Activated naive CD8-positive, alpha-beta T cell (primary cell): Measurements from ENCODE around the gene MYL5.
"Not testable (repeated sequence)": the region's sequence is repeated elsewhere in the genome, so short reads cannot be mapped to it uniquely, and the experiment has no call there.

Experiments used
- H3K27ac Mint-ChIP-seq: one replicate; pipeline ENCODE4 v1.8.0; 2021; ENCODE audit warnings: mixed read lengths
- H3K27me3 Mint-ChIP-seq: one replicate; pipeline ENCODE4 v1.8.0; 2021; ENCODE audit warnings: mixed read lengths
- H3K36me3 Mint-ChIP-seq: one replicate; pipeline ENCODE4 v1.8.0; 2021; ENCODE audit warnings: mixed read lengths
- H3K4me1 Mint-ChIP-seq: one replicate; pipeline ENCODE4 v1.8.0; 2021; ENCODE audit warnings: low read depth, mixed read lengths
- H3K4me3 Mint-ChIP-seq: one replicate; pipeline ENCODE4 v1.8.0; 2021; ENCODE audit warnings: mild to moderate bottlenecking, mixed read lengths
- H3K9me3 Mint-ChIP-seq: one replicate; pipeline ENCODE4 v1.8.0; 2021; ENCODE audit warnings: low read depth, mixed read lengths

The MYL5 gene

DNA sequence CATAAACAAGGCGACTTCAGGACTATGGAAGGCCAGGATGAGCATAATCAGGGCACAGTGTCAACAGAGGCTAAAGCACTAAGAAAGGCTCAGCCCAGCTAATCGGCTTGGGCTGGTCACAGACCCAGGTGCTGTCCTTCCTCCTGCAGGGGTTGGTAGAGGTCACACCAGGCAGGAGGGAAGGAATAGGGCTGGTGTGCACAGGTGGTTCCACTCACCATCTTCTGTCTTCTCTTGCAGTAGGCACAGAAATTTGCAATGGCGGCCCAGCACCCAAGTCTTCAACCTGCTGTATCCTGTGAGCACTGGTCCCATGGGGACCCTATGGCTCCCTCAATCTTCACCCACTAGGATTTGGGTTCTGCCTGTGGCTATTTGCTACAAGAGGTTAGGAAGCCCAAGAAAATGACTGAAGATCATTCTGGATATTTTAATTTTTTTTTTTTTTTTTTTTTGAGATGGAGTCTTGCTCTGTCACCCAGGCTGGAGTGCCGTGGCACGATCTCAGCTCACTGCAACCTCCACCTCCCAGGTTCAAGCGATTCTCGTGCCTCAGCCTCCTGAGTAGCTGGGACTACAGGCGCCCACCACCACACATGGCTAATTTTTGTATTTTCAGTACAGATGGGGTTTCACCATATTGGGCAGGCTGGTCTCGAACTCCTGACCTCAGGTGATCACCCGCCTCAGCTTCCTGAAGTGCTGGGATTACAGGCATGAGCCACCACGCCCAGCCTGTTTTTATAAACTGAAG, 4.4 kb upstream of the MYL5 start:
- H3K4me1 Mint-ChIP-seq, H3K4me3 Mint-ChIP-seq, H3K9me3 Mint-ChIP-seq, H3K27ac Mint-ChIP-seq, H3K36me3 Mint-ChIP-seq, H3K27me3 Mint-ChIP-seq: not testable (repeated sequence)

DNA sequence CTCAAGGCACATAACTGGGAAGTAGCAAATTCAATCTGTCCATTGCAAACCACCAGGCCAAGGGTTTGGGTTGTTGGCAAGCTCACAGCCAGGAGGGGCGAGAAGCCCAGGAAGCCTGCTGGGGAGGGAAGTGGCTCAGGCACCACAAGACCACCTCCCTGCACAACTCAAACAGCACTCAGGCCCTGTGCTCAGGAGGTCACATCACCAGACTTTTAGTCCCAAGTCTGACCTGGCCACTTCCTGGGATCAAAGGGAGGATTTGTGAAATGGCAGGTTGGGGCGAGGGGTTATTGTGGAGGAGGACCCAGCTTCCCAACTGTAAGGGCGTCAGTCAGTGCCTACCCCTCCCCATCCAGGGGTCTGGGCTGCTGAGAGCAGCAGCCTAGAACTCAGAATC, 2.6 kb upstream of the MYL5 start:
- Mint-ChIP-seq H3K27me3 (no peaks in the 10 kb centered on the region), H3K36me3 (peaks cover 6% of the 10 kb centered on the region), H3K27ac (no peak overlapping the region), H3K4me3 (no peak overlapping the region), H3K9me3 (no peaks in the 10 kb centered on the region), H3K4me1 (peaks cover 6% of the 10 kb centered on the region)

DNA sequence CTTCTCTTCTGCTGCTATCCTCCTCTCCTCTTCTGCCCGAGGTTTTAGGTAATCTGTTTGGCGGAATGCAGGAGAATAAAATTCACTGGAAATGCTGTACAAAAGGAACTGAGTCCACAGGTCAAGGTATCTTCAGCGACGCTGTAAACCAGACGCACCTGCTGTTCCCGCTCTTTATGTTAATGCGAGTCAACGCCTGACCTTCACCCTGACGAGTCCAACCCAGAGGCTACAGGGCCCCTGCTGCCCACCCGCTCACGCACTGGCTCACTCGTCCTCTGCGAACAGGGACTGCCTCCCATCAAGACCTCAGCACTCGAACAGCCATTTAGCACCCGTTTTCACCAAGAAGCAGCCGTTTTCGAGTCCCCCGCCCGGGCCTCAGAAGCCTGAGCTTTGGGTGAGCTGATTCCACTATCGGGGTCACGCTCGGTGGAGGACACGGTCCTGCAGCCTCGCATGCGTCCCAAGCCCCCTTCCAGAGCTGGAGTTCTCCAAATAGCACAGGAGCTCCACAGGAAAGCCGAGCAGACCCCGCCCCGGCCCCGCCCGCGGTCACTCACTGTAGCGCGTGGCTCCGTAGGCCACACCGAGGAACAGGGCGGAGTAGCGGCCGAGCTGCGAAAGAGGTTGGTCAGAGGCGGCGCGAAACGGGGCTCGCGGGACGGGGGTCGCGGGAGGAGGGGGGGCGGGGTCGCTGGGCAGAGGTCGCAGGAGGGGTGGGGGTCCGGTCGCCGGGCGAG, 822 bp upstream of the MYL5 start:
- peaks cover 6% of the 10 kb centered on the region for H3K36me3 Mint-ChIP-seq
- no peaks in the 10 kb centered on the region for H3K27me3 Mint-ChIP-seq
- H3K27ac Mint-ChIP-seq = peak overlapping the region; percentile 54
- H3K4me1 Mint-ChIP-seq = peaks cover 6% of the 10 kb centered on the region
- peak overlapping the region; percentile 89 for H3K4me3 Mint-ChIP-seq
- no peaks in the 10 kb centered on the region for H3K9me3 Mint-ChIP-seq

DNA sequence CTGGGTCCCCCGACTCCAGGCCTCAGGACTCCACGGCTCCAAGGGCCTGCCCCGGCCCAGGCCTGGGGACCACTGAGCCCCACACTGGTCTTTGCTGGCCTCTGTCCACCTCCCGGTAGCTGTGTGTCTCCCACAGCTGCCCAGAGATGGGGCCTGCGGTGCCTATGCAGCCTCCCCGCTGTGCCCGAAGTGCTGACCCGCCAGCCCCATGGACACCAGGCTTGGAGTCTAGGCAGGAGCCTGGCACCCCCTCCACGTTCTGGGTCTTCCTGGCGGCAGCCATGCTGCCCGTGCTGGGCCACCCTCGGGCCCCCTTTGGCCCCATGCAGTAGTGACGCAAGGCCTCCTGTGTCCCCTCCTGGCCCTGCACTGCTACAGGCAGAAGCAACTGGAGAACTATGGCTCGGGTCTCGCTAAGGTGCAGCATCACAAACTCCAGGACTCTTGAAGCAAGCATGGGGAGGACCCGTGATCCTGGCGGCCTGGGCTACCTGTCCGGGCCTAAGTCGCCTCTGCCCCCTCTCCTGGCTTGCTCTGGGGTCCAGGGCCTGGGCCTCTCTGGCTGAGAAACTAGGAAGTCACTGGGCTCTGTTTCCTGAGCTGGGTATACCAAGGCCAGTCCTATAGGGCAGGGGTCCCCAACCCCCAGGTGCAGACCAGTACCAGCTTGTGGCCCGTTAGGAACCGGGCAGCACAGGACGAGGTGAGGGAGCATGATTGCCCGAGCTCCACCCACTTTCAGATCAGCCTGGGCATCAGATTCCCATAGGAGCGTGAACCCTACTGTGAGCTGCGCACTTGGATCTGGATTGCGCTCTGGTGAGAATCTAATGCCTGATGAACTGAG, 917 bp downstream of the MYL5 start:
- Mint-ChIP-seq H3K4me1 (peaks cover 6% of the 10 kb centered on the region), H3K27ac (peak overlapping the region; percentile 68), H3K4me3 (peak overlapping the region; percentile 86), H3K27me3 (no peaks in the 10 kb centered on the region), H3K36me3 (peaks cover 6% of the 10 kb centered on the region), H3K9me3 (no peaks in the 10 kb centered on the region)

DNA sequence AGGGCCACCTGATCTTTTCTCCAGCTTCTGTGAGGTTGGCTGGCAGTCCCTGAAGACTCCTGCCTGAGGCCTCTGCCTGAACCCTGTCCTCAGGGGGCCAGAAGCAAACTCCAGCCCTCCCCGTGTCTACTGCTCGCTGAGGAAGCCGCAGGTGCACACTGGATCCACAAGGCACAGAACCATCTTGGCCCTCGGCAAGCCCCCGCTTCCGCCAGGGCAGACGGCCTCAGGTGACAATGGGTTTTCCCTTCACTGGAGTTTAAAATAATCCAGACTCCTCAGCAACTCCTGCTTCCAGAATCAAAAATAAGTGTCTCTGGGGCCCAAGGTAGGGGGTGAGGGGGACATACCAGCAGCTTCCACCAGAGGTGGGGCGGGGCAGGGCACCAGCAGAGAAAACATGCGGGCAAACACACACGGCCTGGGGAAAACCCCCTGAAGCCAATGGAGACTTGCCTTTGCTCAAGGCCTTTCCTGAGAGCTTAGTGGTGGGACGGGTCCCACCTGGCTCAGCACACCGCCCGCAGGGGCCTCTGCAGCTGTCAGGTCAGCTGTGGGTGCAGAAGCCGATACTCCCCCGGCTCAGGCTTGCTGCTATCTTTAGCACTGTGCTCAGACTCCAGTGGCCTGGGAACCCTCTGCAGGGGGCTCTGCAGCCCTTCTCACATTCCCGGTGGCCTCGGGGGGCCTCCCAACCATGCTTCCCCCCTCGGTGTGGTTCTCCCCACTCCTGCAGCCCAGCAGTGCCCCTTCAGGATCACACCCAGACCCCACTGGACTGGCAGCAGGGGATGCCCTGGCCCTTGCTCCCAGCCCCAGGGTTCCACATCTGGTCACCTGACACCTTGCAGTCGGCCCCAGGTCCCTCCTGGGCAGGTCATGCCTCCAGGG, 1.9 kb downstream of the MYL5 start:
- peaks cover 2% of the 10 kb centered on the region for H3K36me3 Mint-ChIP-seq
- H3K4me1 Mint-ChIP-seq = peaks cover 6% of the 10 kb centered on the region
- peak overlapping the region; percentile 56 for H3K4me3 Mint-ChIP-seq
- no peak overlapping the region for H3K27ac Mint-ChIP-seq
- H3K27me3 Mint-ChIP-seq = no peaks in the 10 kb centered on the region
- no peaks in the 10 kb centered on the region for H3K9me3 Mint-ChIP-seq

DNA sequence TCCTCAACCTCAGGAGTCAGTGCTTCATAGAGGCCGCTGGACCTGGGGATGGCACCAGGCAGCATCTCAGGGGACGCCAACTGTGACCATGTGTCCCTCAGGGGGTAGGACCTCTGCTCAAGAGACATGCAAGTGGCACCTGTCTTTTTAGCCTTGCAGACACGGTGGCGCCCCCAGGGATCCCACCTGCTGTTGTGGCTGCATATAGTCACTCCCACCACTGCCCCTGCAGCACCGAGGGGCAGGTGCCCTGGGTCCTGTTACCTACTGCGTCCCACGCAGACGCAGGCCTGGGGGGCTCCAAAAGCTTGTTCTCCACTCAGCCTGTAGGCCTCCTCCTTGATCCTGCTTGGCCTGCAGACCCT, 2.5 kb downstream of the MYL5 start:
- no peaks in the 10 kb centered on the region for H3K9me3 Mint-ChIP-seq

DNA sequence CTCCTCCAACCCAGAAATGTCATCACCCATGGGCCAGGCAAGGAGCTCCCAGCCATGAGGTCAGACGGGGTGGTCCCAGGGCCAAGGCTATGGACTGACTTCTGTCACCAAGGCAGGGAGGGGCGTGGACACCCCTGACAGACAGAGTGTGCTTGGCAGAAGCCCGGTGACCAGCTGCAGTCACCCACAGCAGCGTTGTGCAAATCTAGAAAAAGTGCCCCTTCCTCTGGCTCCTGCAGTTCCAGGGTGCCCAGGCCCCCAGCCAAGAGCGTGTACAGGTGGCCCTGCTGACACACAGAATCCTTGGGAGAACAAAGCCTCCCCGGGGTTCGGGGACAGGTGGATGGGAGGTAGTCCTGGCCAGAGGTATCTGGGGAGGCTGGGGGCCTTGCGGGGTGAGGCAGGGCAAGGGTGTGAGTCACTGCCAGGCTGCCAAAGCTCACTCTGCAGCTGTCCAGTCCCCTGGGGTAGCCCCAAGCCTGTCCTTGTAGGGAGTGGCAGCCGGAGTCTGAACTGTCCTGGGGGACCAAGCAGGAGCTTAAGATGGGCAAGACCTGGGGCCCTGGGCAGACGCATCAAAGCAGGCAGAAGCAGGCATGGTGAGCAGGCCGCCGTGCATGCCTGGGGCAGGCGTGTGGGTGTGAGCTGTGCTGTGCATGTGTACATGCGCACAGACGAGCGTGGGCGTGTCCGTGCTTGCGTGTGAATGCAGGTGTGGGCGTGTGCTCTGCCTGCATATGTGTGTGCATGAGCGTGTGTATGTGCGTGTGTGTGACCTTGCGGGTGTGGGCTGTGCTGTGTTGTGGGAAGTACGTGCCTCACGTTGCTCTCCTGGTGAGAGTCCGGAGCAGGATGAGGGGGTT, 3.3 kb downstream of the MYL5 start:
- Mint-ChIP-seq H3K27me3 (no peaks in the 10 kb centered on the region), H3K27ac (no peak overlapping the region), H3K9me3 (no peaks in the 10 kb centered on the region), H3K36me3 (peaks cover 2% of the 10 kb centered on the region), H3K4me3 (no peak overlapping the region), H3K4me1 (peaks cover 6% of the 10 kb centered on the region)

More for the DNA sequence above, 2.5 kb downstream of the MYL5 start:
- Mint-ChIP-seq H3K36me3 (peaks cover 2% of the 10 kb centered on the region), H3K27me3 (no peaks in the 10 kb centered on the region), H3K4me1 (peaks cover 6% of the 10 kb centered on the region), H3K27ac (no peak overlapping the region), H3K4me3 (no peak overlapping the region)

DNA sequence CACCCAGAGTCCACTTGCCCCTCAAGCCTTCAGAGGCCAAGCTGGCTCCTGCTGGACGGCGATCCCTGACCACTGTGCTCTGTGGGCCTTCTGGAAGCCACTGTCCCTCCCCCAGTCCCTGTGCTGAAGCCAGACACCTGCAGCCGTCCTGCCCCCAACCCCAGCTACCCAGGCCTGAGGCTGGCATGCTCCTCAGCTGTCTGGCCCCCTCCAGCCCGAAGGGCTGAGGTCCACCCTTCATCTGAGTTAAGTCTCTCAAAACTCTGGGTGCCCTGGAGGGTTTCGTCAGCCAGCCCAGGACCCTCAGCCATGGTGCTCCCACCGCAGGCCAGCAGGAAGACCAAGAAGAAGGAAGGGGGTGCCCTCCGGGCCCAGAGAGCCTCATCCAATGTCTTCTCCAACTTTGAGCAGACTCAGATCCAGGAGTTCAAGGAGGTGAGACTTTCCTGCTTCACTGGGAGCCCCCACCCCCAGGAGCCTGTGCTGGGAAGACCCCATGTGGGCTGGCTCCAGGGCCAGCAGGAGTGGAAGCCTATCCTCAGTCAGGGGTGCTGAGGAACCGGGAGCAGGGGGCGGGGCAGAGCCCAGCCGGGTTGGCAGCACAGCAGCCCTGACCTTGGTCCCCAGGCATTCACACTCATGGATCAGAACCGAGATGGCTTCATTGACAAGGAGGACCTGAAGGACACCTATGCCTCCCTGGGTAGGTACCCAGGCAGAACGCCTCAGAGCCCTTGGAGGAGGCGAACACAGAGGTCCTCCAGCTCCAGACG, 4.2 kb downstream of the MYL5 start:
- Mint-ChIP-seq H3K27me3 (no peaks in the 10 kb centered on the region), H3K36me3 (no peaks in the 10 kb centered on the region), H3K27ac (no peak overlapping the region), H3K4me3 (no peak overlapping the region), H3K4me1 (peaks cover 2% of the 10 kb centered on the region), H3K9me3 (no peaks in the 10 kb centered on the region)

DNA sequence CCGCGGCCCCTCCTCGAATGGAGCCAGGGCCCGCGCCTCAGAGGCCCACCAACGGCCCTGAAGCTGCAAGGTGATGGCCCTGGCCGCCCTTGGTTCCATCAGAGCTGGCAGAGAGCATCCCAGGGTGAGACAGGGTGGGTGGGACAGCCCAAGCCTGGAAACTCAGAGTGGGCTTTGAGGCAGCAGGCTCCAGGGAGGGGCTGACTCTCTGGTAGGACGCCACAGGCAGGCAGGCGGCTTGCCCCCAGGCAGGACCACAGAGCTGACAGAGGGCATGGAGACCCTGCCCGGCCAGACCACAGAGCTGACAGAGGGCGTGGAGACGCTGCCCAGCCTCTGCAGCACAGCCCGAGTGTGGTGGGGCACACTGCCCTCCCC, 4.8 kb downstream of the MYL5 start:
- Mint-ChIP-seq H3K36me3 (no peaks in the 10 kb centered on the region), H3K27ac (no peak overlapping the region), H3K4me1 (peaks cover 2% of the 10 kb centered on the region), H3K9me3 (no peaks in the 10 kb centered on the region), H3K4me3 (peak overlapping the region; percentile 5), H3K27me3 (no peaks in the 10 kb centered on the region)

DNA sequence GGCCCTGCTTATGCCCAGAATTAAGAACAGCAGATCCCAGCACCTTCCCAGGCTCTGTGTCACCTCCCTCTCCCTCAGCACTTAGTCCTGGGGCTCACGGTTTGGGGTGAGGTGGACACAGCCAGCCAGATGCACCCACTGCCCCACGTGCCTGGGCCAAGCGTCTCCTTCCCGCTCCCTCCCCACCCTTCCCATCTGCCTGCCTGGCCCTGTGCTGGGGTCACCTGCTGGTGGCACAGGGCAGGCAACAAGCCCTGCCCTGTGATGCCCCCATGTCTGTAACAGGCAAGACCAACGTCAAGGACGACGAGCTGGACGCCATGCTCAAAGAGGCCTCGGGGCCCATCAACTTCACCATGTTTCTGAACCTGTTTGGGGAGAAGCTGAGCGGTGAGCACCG, 5.3 kb downstream of the MYL5 start:
- H3K27ac Mint-ChIP-seq = no peak overlapping the region
- H3K4me1 Mint-ChIP-seq = peaks cover 2% of the 10 kb centered on the region
- H3K36me3 Mint-ChIP-seq = no peaks in the 10 kb centered on the region
- H3K9me3 Mint-ChIP-seq = no peaks in the 10 kb centered on the region
- H3K4me3 Mint-ChIP-seq = no peak overlapping the region
- H3K27me3 Mint-ChIP-seq = no peaks in the 10 kb centered on the region

DNA sequence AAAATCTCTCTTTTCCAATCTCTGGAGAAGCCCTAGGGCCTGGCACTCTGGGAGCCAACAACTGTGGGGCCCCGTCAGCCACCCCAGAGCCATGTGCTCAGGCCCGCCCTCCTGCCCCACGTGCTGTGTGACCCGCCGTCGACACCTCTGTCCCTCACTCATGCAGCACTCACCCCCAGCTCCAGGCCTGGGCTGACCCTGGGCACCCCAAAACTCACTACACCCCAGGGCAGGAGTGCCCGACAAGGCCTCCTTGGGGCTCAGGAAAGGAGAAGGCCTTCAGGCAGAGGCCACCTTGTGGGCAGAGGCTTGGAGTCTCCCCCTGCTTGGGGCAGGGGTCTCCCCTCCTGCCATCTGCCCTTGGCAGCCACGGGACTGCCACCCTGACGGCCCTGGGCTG, 5.7 kb downstream of the MYL5 start:
- no peak overlapping the region for H3K27ac Mint-ChIP-seq
- H3K27me3 Mint-ChIP-seq = peaks cover 1% of the 10 kb centered on the region
- H3K36me3 Mint-ChIP-seq = no peaks in the 10 kb centered on the region
- H3K4me3 Mint-ChIP-seq = peak overlapping the region; percentile 49
- no peaks in the 10 kb centered on the region for H3K9me3 Mint-ChIP-seq
- H3K4me1 Mint-ChIP-seq = peaks cover 3% of the 10 kb centered on the region

DNA sequence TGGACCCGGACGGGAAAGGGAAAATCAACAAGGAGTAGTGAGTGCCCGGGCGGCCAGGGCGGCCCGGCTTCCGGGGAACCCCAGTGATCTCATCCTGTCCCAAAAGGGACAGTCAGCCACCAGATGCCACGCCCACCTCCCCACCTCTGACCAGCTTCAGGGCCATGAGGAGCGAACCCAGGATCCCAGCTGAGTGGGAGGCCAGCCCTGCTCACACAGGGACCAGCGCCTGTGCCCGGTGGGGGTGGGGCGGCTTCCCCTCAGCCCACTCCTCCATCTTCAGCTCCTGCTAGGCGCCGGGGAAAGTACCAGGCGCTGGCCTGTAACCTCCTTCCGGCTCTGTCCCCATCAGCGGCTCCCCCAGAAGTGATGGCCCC, 6.2 kb downstream of the MYL5 start:
- Mint-ChIP-seq H3K4me1 (peaks cover 4% of the 10 kb centered on the region), H3K9me3 (no peaks in the 10 kb centered on the region), H3K27me3 (peaks cover 4% of the 10 kb centered on the region), H3K27ac (no peak overlapping the region), H3K4me3 (peak overlapping the region; percentile 49), H3K36me3 (no peaks in the 10 kb centered on the region)

DNA sequence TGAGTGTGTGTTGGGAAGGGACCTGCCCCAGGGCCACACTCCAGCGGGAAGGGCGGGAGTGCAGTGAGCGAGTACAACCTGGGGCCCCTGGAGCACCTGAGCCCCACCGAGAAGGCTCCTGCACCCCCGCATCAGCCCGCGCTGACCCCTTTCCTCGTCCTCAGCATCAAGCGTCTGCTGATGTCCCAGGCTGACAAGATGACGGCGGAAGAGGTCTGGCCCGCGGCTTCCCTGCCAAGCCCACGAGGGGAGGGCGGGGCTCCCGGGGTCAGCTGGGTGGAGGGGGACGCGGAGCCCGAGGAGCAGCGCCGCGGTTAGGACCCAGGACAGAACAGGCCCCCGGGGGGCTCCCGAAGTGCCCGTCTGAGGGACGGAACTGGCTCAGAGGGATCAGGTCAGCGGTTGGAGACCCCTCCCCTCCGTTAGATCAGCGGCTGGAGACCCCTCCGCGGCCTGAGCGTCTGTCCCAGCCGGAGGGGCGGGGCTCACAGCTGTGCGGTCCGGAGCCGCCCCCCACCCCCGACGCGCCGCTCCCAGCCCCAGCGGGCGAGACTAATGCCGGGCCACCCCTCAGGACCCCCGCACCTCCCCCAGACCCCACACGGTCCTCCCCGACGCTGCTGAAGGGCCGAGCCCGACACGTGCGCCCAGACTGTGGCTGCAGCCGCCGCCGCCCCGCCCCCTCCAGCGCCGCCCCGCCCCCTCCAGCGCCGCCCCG, 6.7 kb downstream of the MYL5 start:
- no peaks in the 10 kb centered on the region for H3K9me3 Mint-ChIP-seq
- H3K36me3 Mint-ChIP-seq = no peaks in the 10 kb centered on the region
- H3K27ac Mint-ChIP-seq = no peak overlapping the region
- peaks cover 2% of the 10 kb centered on the region for H3K4me1 Mint-ChIP-seq
- H3K4me3 Mint-ChIP-seq = peak overlapping the region; percentile 49
- H3K27me3 Mint-ChIP-seq = peaks cover 4% of the 10 kb centered on the region
